Measurements from ENCODE around the gene PCDHGA1.

The PCDHGA1 gene

DNA sequence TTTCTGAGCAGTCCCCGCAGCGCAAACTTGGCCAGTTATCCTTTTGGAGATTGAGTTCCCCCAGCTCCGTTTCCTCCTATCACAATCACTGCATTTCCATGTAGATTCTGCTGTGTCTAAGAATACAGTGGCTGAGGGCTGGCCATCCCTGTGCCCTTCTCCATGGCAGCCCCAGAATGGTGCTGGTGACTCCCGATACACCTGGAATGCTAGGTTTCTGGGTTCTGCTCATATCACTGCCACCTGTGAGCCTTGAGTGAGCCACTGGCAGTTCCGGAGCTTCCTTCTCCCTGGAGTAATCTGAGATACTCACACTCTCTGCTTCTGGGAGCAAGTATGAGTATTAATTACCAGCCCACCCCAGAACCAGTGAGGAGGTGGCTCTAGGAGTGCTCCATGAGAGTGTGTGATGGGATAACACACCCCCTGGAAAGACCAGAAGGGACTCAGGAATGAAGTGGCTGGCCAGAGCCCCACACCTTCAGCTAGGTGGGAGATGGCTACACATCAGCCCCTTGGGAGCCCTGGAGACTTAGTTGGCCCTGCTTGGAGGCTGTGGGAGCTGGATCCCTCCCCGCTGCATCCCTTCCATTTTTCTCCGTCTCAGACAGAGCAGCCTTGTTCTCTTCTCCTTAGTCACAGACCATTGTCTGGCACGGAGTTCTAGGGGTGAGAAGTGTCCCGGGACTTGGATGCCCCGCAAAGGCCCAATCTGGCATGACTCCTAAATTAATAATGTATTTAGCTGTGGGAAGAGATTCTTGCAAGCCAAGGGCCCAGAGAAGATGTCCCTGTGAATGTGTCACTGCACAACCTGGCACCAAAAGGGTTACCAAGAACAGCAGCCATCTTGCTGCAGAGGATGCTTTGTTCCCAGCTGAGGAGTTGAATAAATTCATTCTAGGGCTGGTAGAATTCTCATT, 163.4 kb downstream of the PCDHGA1 start:
- no peak for FAIRE-seq

DNA sequence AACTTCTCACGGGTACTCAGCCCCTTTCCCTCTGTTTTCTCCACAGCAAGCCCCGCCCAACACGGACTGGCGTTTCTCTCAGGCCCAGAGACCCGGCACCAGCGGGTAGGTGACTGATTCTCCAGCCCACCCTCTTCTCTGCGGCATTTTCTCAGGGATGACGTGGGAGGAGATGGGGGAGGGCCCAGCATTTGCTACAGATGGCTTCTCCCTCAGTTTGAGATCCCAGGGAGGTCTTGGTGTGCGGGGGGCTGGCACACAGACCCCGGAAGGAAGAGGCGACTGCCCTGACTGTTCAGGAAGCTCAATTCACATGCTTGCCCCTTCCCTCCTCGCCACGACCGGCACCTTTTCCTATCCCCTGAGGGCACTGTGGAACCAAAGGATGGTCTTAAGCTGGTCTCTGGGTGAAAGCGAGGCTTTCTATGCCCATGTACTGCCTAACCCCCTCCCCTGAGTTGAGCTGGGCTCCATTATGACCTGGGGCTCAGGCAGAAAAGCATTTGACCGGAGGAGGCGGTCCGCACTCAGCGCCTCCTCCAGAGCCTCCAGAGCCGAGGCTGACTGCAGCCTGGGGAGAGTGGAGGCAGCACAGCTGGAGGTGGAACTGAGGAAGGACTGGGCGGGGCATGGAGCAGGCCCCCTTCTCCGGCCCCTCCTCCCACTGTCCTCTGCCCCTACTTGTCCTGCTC, 164.6 kb downstream of the PCDHGA1 start:
- no peak for FAIRE-seq

DNA sequence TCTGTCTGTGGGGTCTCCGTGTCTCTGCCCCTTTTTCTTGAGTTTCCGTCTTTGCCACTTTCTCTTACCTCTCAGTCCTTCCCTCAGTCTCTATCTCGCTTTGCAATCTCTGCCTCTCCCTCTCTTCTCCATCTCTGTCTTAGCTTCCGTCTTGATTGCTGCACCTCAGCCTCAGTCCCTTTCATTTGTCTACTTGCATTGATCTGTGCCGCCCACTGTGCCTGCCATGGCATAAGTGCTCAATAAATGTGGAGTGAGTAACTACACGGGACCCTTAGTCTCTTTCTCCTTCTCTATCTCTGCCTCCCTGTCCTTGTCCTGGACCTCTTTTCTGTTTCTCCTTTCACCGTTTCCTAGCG, 165.1 kb downstream of the PCDHGA1 start:
- no peak for FAIRE-seq

- FAIRE-seq, result no peak
Measured at GRCh38 chr5:141496038-141496437, 165.7 kb downstream of the PCDHGA1 start.

- FAIRE-seq, result no peak
Measured at GRCh38 chr5:141501761-141502160, 171.4 kb downstream of the PCDHGA1 start.

GRCh38 chr5:141503681-141504080, 173.4 kb downstream of the PCDHGA1 start:
- no peak for FAIRE-seq

DNA sequence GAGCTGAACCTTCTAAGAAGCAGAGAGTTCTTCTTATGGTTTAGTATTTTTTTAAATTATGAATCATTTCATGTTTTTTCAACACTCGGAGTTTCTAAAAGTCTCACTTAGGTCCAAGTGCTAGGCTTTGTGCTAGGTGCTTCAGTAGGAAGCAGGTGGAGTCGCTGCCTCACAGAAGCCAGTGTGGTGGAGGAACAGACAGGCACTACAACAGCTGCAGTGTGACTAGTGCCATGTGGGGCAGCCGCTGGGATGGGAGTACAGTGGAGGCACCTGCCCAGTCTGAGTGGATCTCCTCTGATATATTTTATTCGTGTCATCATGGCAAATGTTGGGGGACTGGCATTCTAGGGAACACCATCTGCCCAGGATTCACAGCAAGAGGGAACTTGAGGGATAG, 173.9 kb downstream of the PCDHGA1 start:
- FAIRE-seq, result no peak

- no peak for FAIRE-seq
Measured at GRCh38 chr5:141506381-141507155, 176.3 kb downstream of the PCDHGA1 start.

- FAIRE-seq, result no peak
Measured at GRCh38 chr5:141507387-141508091, 177.2 kb downstream of the PCDHGA1 start.

DNA sequence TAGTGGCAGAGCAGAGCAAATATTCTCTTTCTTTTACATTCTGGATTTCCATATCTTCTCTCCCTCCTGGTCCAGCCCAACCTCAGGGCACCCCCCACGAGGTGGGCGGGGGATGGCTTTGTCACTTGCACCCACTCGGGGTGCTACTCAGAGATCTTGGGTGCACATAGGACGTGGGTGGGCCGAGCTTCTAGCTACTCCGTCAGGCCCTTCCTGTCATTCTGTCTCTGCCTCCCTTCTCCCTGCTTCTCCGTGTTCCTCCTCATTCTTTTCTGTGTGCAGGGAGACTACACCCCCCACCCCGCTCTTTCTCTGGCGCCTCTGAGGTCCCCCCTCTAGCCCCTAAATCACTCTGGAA, 178.1 kb downstream of the PCDHGA1 start:
- no peak for FAIRE-seq

- FAIRE-seq, result no peak
Measured at GRCh38 chr5:141508798-141509611, 178.7 kb downstream of the PCDHGA1 start.

GRCh38 chr5:141510160-141510559, 179.8 kb downstream of the PCDHGA1 start:
- no peak for FAIRE-seq

GRCh38 chr5:141510850-141511601, 180.7 kb downstream of the PCDHGA1 start:
- FAIRE-seq, result no peak

- no peak for FAIRE-seq
Measured at GRCh38 chr5:141511771-141512325, 181.5 kb downstream of the PCDHGA1 start.

DNA sequence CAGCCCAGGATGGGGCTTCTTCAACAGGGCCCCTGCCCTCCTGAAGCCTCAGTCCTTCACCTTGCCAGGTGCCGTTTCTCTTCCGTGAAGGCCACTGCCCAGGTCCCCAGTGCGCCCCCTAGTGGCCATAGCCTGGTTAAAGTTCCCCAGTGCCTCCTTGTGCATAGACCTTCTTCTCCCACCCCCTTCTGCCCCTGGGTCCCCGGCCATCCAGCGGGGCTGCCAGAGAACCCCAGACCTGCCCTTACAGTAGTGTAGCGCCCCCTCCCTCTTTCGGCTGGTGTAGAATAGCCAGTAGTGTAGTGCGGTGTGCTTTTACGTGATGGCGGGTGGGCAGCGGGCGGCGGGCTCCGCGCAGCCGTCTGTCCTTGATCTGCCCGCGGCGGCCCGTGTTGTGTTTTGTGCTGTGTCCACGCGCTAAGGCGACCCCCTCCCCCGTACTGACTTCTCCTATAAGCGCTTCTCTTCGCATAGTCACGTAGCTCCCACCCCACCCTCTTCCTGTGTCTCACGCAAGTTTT, 182.1 kb downstream of the PCDHGA1 start:
- no peak for FAIRE-seq

DNA sequence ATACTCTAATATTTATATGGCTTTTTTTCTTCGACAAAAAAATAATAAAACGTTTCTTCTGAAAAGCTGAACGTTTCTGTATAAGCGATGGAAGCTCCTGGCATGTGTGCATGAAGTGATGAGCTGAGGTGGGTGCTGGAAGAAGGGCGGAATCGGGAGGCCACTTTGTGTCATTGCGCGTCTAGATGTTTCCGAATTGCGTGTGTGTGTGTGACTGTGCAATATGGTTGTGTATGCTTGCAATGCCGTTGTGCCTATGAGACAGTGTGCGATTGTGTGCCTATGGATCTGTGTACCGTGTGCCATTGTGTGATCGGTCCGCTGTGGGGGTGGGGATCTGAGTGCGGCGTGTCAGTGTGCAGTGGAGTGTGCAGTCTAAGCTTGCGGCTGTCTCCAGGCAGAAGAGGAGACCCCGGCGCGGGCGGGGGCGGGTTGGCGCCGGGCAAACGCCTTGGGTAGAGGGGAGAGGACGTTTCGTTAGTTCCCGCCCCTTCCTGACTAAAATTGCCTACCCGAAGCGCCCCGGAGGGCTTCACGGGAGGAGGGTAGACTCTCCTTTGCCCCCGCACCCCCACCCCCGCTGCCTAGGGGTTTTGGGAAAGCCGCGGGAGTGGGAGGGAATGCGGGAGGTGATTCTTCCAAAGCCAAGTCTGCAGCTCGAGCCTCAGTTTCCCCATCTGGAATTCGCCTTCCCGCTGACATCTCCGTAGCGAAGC, 182.8 kb downstream of the PCDHGA1 start:
- FAIRE-seq, result no peak

DNA sequence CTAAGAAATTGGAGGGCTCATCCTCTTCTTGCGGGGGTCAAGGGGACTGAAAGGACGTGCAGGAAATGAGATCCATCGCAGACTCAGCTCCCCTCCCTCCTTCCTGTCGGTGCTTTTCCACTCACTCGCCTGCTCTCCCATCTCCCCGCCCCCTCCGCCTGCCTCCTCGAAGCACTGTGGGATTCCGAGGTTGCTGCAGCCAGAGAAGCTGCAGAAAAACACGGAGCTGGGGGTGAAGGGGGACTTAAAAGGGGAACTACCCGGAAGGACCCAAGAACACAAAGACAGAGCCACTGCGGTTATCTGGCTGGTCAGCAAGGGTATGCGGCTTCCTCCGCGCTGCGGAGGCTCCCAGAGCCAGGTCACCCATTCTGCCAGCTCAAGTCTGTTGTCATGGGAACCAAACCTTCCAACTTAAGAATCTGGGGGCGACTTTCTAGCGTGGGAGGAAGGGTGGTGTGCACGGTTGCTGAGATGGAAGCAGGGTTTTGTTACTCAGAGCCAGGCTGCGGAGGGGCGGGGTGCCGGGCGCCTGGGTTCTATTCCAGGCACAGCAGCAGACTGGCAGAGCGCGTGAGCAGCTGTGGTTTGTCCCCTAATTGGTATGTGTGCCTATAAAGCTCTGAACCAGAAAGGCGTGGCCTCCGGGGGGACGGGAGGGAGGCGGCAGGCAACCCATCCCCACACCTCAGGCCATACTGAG, 183.5 kb downstream of the PCDHGA1 start:
- FAIRE-seq, result no peak

GRCh38 chr5:141514330-141515133, 184.2 kb downstream of the PCDHGA1 start:
- no peak for FAIRE-seq

All from colon (tissue), 2 donors.